Measurements from ENCODE around the gene ZAP70.

GRCh38 chr2:97704989-97705388, 8.4 kb upstream of the ZAP70 start:
- TF ChIP-seq REST (IDR thresholded peaks at IDR 0.05; ENCODE audit: insufficient read depth in 1 of 2, low read depth in 2 of 2, low read length in 1 of 2): no peak
- TF ChIP-seq CTCF (IDR thresholded peaks at IDR 0.05): no peak
- no peak for TF ChIP-seq POLR2AphosphoS5 (IDR thresholded peaks at IDR 0.05; ENCODE audit: low read depth, low read length)
